Stimulated activated CD8-positive, alpha-beta memory T cell treated with anti-CD3 and anti-CD28 coated beads, Interleukin-15, amount 100 ng/mL, for 1 hour (primary cell): Measurements from ENCODE around the gene MBP.

Source experiments
- DNase-seq: peaks from one replicate; pipeline ENCODE4 v3.0.0-alpha.2; 2020; ENCODE audit warnings: low read depth

MBP gene

DNA sequence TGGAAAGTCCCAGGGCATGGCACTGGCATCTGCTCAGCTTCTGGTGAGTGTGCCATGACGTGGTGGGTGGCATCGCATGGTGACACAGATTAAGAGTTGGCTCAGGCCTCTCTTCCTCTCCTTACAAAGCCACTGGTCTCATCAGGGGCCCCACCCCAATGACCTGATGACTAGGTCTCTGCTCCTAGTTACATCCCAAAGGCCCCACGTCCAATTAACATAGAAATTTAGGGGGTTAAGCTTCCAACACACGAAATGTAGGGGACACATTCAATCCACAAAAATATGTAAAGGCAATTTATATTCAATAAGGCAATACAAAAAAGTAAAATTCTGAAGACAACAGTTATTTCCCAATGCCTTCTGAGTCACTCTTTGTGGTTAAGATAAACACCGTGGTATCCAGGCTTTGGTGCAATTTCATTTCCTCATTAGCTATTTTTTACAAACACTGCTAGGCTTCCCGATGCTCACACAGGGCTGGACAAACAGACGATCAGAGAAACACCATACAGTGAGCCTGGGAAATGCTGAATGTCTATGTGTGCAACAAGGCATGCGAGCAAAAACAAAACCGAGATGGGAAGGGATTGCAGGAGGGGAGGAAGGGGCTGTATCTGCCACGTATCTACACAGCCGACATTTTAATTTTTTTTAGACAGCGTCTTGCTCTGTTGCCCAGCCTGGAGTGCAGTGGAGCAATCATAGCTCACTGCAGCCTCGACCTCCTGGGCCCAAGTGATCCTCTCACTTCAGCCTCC lies 67.2 kb downstream of the MBP start:
- no peak for DNase-seq

DNA sequence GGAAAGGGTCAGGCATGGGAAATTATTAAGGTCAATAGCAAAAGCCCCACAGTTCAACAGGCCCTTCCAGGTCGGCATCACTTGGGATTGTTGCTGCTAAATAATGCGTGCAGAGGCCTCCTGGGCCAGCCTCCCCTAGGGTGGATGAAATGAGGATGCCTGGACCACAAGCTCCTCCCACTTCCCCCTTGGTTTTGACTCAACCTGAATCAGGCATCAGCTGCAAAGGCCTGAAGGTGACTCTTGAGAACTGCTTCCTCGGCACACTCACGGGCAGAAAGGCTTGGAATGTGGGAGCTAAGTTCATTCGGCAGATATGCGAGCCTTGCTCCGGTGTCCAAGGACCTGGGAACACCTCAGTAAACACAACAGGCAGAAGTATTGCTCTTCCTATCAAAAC lies 69.3 kb downstream of the MBP start:
- peak; percentile 53 for DNase-seq

DNA sequence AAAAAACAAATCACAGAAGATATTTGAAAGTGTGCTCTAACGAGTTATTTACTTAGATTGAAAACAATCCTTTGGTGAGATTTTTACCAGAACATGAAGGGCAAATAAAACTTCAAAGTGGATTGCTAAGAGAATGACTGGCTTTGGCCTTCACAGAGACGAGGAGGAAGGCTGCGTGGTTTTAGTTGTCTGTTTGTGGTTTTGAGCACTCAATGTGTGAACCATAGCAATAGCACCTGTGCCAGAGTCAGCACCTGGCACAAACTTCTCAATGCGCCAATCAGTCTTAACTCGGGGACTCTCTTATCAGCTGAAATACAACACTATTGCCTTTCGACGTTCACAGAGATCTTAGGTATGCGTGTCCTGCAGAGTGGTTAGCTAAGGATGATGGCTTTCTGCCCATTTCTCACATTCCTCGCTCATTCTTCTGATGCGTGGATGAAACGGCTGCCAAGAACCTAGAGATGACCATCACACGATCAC lies 70.0 kb downstream of the MBP start:
- no peak for DNase-seq

DNA sequence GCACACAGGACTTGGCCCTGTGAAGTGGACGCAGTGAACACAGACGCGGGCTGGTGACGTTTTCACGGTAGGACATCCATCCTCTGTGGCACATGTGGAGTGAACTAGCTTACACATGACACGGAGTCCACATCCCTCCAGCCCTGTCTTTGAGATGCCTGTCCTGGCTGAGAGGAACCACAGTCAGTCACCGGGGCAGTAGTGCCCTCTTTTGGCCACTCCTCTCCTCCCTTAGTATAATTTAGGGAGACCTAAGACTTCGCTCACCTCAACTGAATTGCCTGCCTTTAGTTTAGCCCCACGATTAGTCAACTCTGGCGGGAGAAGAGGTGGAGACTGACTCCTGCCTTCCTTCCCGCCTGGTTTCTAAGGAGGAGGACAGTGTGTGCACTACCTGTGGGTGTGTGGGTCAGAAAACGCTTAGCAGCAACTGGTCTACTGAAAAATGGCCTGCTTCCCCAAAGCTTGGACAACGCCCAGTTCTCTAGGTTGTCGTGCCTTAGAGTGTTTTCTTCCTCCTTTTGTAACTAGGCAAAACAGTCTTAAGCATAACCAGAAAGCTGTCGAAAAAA lies 70.6 kb downstream of the MBP start:
- no peak for DNase-seq

DNA sequence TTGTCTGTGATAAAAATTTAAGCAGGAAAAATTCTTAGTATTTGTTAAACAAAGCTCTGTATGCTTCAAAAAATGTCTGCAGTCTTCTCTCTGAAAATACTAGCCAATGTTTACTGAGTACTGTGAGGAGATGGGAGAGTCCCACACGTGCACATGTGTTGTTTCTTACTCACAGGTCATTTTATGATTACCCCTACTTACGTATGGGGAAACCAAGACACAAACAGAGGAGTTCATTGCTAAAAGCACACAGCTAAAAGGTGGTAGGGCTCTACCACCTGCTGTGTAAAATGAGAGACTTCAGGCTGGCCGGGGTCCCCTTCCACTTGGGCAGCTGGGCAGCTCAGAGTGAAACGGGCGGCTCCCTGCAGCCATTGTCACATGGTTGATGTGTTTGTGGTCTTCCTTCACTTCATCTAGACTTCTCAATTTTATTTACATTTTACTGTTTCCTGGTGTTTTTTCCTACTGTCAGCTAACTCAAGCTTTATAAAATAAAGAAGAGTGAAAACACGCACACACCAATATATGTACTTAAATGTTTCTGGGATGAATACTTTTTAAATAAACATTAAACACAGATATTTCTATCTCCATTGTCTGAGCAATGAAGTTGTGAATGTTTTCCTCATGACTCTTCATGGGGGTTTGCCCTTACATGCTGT lies 71.2 kb downstream of the MBP start:
- no peak for DNase-seq

DNA sequence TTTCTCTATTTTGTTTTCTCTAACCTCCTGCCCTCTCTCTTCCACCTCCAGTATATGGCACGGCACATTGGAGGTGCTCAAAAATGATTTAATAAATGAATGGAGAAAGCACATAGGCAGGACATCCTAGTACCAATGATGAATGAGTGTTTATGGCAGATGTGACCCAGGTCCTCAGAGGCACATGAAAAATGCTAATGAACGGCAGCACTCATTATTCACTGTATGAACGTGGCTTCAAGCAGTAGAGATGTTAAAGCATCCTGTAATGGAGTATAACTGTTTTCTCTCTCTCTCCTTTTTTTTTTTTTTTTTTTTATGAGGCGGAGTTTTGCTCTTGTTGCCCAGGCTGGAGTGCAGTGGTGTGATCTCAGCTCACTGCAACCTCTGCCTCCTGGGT lies 72.4 kb downstream of the MBP start:
- no peak for DNase-seq

DNA sequence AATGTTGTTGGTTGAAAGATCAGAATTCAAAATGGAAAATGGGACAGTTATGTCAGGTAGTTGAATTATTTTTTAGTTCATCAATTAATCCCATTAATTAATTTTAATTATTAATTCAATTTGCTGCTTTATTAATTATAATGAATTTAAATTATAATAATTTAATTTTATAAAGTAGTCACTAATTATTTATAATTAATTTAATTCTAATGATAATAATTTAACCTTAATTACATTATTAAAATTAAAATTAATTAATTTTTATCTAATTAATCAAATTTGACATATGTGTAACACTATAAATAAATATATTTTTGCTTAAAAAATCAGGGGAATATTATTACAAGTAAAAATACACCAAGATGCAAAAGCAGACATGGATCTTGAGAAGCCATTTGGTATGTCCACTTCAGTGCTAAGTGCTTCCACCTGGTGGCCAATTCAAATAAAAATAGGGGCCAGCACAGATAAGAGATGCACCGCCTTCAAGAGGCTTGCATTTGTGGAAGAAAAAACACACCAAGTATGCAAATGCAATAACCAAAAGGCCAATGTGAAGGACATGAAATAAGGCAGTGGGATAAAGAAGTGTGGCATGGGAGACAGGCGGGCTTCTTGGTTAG lies 73.2 kb downstream of the MBP start:
- DNase-seq: no peak

DNA sequence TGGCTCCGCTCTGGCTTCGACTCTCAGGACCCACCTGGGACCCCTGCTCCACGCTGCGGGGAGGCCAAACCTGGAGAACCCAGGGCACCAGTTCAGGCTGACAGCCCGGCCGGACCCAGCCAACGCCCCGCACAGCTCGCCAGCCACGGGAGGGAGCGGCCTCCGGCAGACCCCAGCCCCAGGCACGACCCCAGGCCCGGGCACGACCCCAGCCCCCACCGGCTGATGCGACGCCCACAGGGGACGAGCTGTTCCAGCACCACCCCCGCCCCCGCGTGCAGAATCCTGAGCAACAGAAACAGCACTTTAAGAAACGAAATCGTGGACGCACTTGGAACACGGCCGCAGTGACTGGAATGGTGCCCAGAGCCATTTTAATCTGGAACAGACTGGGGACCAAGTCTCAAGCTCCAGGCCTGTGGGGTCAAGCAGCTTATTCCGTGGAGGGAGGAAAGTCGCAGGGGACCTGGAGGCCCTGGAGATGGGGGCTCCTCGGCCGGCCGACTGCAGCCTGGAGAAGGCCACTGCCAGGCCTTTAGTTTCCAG lies 74.2 kb downstream of the MBP start:
- DNase-seq: no peak

DNA sequence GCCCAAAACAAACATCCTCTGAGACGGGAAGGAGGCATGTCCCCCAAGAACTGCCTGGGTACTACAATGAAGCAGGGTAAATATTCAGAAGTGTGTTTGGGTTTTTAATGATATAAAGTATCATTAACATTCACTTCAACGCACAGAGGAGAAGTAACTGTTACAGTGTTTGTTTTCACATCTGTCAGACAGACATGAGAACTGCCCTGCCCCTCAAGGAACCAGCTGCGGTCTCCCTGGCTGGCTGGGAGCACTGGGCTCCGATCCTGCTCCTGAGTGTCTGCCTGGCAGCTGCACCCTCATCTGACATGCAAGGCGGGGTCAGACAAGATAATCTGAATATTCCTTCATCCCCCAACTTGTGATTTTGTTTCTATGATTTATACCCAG lies 75.6 kb downstream of the MBP start:
- DNase-seq: no peak

DNA sequence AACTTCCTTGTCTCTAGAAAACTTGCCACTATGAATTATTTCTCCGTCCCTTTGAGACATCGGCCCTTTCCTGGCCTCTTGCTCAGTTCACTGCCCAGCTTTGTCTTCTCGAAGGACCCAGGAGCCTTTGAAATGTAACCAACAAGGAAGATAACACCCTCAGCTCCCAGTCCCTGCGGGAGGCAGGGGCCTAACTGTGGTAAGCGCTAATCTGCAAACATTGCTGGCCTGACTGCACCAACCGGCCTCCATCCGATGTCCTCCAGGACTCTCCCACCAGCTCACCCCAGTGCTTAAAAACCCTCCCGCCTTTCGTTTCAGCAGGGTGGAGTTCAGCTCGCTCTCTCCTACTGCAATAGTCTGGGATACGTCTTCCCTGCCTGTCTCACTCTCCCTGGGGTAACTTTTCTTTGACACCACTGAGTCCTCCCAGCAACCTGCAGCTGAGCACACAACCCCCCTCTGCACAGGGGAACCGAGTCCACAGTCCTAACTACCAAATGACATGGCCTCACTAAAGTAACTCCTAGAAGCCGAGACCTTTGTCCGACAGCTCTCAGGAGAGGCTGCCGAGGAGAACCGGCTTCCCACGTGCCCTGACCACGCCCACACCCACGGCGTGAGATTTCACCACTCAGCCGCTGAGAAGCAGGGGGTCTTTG lies 76.1 kb downstream of the MBP start:
- DNase-seq: no peak

DNA sequence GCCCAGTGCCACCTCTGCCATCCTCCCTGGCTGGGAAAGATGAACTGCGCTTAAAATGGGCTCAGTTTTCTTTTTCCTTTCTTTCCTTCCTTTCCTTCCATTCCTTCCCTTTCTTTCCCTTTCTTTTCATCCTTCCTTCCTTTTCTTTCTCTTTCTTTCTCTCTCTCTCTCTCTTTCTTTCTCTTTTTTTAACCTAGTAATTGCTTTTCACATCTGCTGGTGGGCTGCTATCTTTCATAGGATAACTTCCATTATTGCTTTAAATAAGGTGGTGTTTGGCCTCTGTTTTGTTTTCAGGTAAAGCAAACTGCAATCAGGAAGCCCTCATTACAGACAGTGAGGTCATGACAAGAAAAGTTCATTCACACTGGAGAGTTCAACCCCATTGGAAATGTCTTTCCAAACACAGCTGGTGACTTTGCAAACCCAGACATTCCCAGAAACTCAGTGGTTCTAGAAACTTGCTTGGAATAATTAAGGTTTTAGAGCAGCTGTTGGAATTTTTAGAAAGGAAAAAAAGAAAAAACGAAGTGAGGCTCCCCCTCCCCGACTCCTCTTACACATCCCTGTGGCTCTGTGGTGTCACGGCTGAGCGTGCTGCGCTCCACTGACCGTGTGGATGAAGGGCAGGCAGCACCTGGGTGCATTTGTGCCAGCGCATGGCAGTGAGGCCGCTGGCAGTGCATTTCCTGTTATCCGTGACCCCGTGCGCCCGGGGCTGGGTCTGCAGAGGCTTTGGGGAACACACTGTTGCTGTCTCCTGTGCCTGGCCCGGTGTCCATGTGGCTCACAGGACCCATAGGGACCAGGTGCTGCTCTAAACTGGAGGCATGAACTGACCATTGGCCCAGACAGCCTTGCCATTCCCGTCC lies 76.9 kb downstream of the MBP start:
- no peak for DNase-seq

DNA sequence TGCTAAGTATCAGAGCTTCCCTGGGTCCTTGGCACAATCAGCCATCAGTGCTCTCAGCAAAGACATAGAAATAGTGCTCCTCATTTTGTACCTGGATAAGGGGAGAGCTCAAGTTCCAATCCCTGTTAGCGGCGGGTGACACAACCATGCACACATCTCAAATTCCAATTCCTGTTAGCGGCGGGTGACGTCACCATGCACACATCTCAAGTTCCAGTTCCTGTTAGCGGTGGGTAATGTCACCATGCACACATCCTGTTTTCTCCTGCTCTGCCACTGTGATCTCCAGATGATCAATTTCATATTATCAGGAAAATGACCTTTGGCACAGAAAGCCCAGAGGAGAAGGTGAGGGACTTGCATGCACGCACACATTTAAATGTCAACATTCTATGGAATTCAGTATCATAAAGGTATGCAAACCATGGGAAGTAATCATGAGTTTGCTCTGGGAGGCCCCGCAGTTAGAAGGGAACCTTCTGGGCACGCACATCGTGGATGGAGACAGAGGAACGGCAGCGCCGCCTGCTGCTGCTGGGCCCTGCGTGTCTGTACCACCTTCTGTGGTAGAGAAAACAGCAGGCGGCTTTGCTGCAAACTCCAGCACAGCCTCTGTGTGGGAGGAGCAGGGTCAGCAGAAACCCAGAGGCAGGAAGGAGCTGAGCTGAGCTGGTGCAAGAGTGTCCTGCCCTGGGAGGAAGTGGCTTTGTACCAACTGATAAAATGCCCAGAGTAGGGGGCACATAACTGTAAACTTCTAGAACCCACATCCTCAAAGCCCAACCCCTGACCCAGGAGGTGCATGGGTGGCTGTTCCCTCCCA lies 77.8 kb downstream of the MBP start:
- peak; percentile 63 for DNase-seq

DNA sequence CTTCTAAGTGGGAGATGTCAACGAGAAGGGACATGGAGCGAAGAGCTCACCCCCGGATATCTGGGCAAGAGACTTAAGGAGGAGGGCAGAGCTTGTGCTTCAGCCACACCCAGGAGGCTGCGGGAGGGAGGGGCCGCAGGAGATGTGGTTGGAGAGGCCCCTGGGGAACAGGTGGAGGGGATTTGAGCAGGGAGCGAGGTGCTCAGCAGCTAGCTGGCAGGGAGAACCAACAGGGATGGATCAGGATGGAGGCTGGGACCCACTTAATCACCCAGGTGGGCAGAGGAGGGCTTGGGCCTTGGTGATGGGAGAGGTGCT lies 78.3 kb downstream of the MBP start:
- DNase-seq: no peak

DNA sequence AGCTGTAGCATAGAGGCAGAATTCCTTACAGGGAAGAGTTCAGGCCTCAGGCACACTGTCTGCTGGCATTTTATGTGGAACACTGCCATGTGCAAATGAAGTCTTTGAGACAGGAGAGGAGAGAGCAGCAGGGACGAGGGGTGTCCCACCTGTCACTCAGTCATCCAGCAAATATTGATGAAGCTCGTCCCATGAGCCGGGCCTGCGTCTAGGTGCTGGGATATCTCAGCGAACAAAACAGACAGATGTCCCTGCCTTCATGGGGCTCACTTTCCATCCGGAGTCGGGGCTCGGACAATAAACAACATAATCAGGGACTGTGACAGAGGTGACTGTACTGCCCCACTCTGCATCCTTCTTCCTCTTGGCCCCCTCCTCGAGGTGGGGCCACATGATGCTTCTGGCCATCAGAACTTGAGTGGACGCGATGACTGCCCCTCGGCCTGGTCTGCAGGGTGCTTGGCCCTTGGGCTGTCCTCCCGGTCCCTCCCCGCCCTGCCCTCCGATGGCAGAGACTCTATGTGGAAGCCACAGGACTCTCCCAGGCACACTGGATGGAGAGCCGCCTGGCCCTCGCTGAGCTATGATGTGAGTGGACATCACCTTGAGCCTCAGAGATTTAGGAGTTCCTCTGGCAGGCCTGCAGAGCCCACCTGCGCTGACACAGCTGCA lies 78.8 kb downstream of the MBP start:
- no peak for DNase-seq

DNA sequence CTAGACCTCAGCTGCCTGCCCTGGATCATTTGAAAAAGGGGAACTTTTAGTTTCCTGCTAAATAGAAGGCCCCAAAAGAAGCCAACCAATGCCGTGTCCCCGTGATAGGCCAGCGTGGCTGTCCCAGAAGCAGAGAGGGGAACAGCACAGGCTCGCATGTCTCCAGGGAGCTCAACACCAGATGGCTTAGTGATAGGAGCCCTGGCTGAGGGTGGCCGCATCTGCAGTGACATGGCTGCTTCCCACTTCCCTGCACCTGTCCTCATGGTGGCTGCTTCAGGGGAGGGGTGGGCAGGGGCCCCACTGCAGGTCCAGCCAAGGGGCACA lies 79.6 kb downstream of the MBP start:
- DNase-seq: no peak

DNA sequence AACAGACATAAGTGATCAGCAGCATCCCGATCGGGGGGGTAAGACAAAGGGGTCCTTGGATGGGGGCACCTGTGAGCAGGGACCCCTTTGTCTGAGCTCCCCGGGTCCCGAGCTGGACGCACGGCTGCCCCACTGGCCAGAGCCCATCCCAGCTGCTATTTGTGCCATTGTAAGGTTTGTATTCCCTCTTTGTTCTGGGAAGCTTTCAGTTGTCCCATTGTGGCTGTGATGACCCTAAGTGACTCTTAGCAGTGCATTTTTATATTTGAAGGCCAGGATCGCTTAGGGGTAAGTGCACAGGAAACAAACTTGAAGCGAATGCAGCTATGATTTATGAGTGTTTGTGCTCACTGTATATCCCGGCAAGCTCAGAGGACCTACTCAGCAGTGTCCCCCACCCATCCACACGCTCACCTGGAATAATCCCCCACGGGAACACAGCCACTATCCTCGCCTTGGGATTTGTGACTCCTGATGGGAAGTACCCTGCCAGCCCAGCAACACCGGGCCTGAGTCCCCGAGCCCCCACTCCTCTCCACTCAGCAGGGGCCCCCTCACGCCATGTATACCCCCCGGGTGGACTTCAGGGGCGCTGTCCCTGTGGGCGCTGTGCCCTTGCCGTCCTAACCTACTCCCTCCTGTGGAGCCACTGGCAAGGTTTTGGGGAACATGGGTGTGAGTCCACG lies 80.1 kb downstream of the MBP start:
- DNase-seq: no peak

DNA sequence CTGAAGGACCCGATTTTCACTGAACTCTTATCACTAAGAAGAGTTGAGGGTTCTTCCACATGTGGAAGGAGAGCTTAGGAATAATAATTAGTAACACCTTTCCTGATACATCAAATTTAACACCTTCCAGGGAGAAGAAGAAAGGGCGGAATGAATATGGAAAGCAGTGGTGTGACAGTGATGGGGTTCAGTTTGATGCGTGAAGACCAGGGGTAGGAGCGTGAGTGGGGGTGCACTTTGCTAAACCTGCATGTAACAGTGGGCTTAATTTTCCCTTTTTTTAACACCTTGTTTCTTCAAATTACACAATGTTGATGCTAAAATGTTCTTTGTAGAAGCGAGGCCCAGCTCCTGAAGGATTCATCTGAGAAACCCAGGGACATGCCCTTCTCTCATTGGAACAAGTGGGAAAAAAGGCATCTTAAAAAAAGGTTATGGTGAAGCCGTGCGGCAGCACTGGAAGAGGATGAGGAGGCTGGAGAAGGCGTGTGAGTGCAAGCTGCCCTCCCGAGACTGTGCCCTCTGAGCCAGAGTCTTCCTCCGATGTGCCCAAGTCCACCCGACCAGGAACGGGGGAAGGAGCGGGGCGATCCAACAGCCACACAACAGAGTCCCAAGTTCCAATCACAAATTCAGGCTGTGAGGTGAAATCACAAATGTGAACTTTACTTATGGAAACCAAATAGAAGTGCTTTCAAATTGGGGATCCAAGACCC lies 80.8 kb downstream of the MBP start:
- DNase-seq: no peak

DNA sequence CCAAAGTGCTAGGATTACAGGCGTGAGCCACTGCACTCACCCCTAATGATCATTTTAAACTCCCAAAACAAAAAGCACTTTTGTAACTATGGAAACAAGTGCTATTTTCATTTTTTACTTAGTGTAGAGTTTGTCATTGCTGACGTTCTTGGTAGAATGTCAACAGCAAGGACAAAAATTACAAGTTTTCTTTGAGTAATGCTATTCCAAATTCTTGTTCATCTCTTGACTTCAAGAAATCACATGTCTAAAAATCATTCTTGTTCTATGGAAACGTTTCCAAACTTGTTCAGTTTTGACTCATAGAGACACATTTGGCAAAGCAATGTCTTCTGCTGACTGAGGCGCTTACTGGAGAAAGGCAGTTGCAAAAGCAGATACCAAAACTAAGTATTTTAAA lies 82.6 kb downstream of the MBP start:
- DNase-seq: no peak
